ENCODE measurements around the gene DNAJB5. TPM values are rescaled to one million over a fixed set of nuclear protein-coding genes. Genes with fewer than 3 reads are reported as not detected.

Gene DNAJB5
- polyA plus RNA-seq, 1 of the 3 experiments (the other 2 are of a cell fraction), result 3.3 TPM

DNA sequence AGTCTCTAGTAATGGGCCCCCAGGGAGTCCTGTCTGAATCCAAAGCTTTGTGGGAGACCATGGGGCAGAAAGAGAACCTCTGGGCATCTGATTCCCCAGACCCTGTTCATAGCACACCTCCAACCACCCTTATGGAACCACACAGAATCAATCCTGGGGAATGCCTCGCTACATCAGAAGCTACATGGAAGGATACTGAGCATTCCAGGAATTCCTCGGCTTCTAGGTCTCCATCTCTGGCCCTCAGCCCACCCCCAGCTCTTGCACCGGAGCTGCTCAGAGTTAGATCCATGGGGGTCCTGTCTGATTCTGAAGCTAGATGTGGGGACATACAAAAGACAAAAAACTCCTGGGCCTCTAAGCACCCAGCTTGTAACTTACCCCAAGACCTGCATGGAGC lies 54.5 kb downstream of the DNAJB5 start:
- no peaks in the 10 kb centered on the region for H3K79me2 ChIP-seq (ENCODE audit: insufficient read depth)
- no peaks in the 10 kb centered on the region for H3K4me1 ChIP-seq (ENCODE audit: control insufficient read depth in 1 of 2, insufficient read depth in 2 of 2, low read depth in 1 of 2, low read length in 1 of 2)
- no peaks in the 10 kb centered on the region for H4K20me1 ChIP-seq (ENCODE audit: insufficient read depth)
- no peaks in the 10 kb centered on the region for H3K9me3 ChIP-seq
- peaks cover 4 to 13% of the 10 kb centered on the region in 2 experiments for H3K36me3 ChIP-seq (replicated peaks in 1 of 2; ENCODE audit: control insufficient read depth in 1 of 2, insufficient read depth in 2 of 2, low read length in 1 of 2)
- 92% methylated on average over 3 of the region's 3 CpGs for WGBS (ENCODE audit: low lambda C conversion rate)
- no peak for DNase-seq
- H3K27me3 ChIP-seq (ENCODE audit: insufficient read depth), result no peaks in the 10 kb centered on the region
- ChIA-PET POLR2A (interaction anchor here (1.3 kb wide), 1 partner anchor 28 kb away, joined by 3 read pairs; the partner anchor contains the start of gene VCP), CTCF (interaction anchor here (1.5 to 2.9 kb wide), 3 partner anchors 8 to 144 kb away, joined by 3 to 25 read pairs (median 9); partner anchors contain the start of gene VCP)
- H3K4me2 ChIP-seq, result no peak overlapping the region
- H2AFZ ChIP-seq (ENCODE audit: low read depth), result no peak overlapping the region
- no peak overlapping the region for H3K27ac ChIP-seq (ENCODE audit: low read depth in 2 of 2, low read length in 1 of 2)
- no peak overlapping the region for H3K4me3 ChIP-seq (ENCODE audit: low read depth in 2 of 2, low read length in 1 of 2)
- no peaks in the 10 kb centered on the region for H3F3A ChIP-seq (replicated peaks; ENCODE audit: insufficient read depth)
- TF ChIP-seq RAD21 (IDR thresholded peaks at IDR 0.05; ENCODE audit: low read length), result no peak
- TF ChIP-seq TEAD4 (IDR thresholded peaks at IDR 0.05; ENCODE audit: borderline replicate concordance, insufficient read depth), result 0 out of 2 replicates have a peak, but pooled peaks have one; percentile 30
- no peaks in the 10 kb centered on the region for H3K9me2 ChIP-seq
- no peak overlapping the region for H3K9ac ChIP-seq

Other genes starting within 250 kb of the DNAJB5 start
- gene PHF24, start 31.5 kb upstream of the DNAJB5 start, polyA plus RNA-seq (2012; rRNA removed), result not detected in 2 replicates
- gene VCP, start 82.9 kb downstream of the DNAJB5 start, polyA plus RNA-seq (2012; rRNA removed), result 238 and 280 TPM in 2 replicates
- gene FANCG, start 90.2 kb downstream of the DNAJB5 start, polyA plus RNA-seq (2012; rRNA removed), result 25.1 and 25.6 TPM in 2 replicates
- 31.0 and 38.5 TPM in 2 replicates for gene PIGO, start 106.8 kb downstream of the DNAJB5 start, polyA plus RNA-seq (2012; rRNA removed)
- gene STOML2, start 113.4 kb downstream of the DNAJB5 start, polyA plus RNA-seq (2012; rRNA removed), result 229 and 232 TPM in 2 replicates
- 42.6 and 46.0 TPM in 2 replicates for gene ATOSB, start 126.1 kb downstream of the DNAJB5 start, polyA plus RNA-seq (2012; rRNA removed)
- 8.1 and 9.8 TPM in 2 replicates for gene UNC13B, start 172.3 kb downstream of the DNAJB5 start, polyA plus RNA-seq (2012; rRNA removed)